IMR-90 (cell line): ENCODE data around the gene SNTG2. TPM values are rescaled to one million over a fixed set of nuclear protein-coding genes. Genes with fewer than 3 reads are reported as not detected.

Experiments
- ATAC-seq: fragments of 200-7000 bp; cut with Tn5 transposase; 2 replicates; pipeline ENCODE4 v1.9.1; 2020; ENCODE audit warnings: low read depth, mild to moderate bottlenecking, moderate library complexity
- BruUV-seq: library from RNA; stranded (reverse); fragments of 400-500 nt; replicated peaks from 2 replicates; lab custom pipeline; 2021; lab: Mats Ljungman, UMichigan
- CTCF ChIA-PET: fragments of 300-600 bp; formaldehyde crosslinking; extraction: SDS; loops from one replicate; lab custom pipeline; 2021; ENCODE audit warnings: antibody characterized with exemption; lab: Yijun Ruan, JAX
- POLR2A ChIA-PET: fragments of 300-600 bp; sonication (Branson Sonifier 250); formaldehyde crosslinking; loops from one replicate; lab custom pipeline; 2022; ENCODE audit warnings: antibody characterized with exemption; ENCODE audit not compliant: unreplicated experiment; lab: Charles Lee
- DNase-seq: peaks from one replicate; pipeline ENCODE4 v3.0.0; 2013
- H2AFZ ChIP-seq: replicated peaks from 2 replicates; pipeline ENCODE3; 2013; ENCODE audit warnings: low read length, mild to moderate bottlenecking; ENCODE audit not compliant: poor library complexity
- H2AK5ac ChIP-seq: 2 replicates; pipeline ENCODE4 v1.6.1; 2013; ENCODE audit warnings: low read depth, low read length, inconsistent platforms
- H2AK9ac ChIP-seq: replicated peaks from 2 replicates; pipeline ENCODE3; 2013; ENCODE audit warnings: mild to moderate bottlenecking, low read depth, low read length, moderate library complexity; ENCODE audit not compliant: poor library complexity
- H2BK120ac ChIP-seq: 2 replicates; pipeline ENCODE4 v1.6.1; 2013; ENCODE audit warnings: low read depth, low read length, inconsistent platforms
- H2BK15ac ChIP-seq: 3 replicates; pipeline ENCODE4 v1.6.1; 2013; ENCODE audit warnings: low read depth, low read length, inconsistent platforms
- H2BK20ac ChIP-seq: 2 replicates; pipeline ENCODE4 v1.6.1; 2013; ENCODE audit warnings: low read depth, mild to moderate bottlenecking, inconsistent platforms, low read length, moderate library complexity
- H2BK5ac ChIP-seq: 2 replicates; pipeline ENCODE4 v1.6.1; 2013; ENCODE audit warnings: mild to moderate bottlenecking, low read depth, low read length, inconsistent platforms; ENCODE audit not compliant: poor library complexity, severe bottlenecking
- H3K14ac ChIP-seq: replicated peaks from 2 replicates; pipeline ENCODE4 v1.6.1; 2013; ENCODE audit warnings: low read depth, low read length, inconsistent platforms
- H3K18ac ChIP-seq: 2 replicates; pipeline ENCODE4 v1.6.1; 2013; ENCODE audit warnings: low read depth, low read length, control low read depth
- H3K23ac ChIP-seq: 2 replicates; pipeline ENCODE4 v1.6.1; 2013; ENCODE audit warnings: low read depth, low read length, inconsistent platforms
- H3K27ac ChIP-seq: 2 replicates; pipeline ENCODE4 v1.5.1; 2013; ENCODE audit warnings: mild to moderate bottlenecking, control low read depth, low read length; ENCODE audit not compliant: insufficient read depth
- H3K27me3 ChIP-seq: 2 replicates; pipeline ENCODE4 v1.6.1; 2013; ENCODE audit warnings: low read length; ENCODE audit not compliant: control insufficient read depth, insufficient read depth
- H3K36me3 ChIP-seq: 2 replicates; pipeline ENCODE4 v1.6.1; 2013; ENCODE audit warnings: low read length, mixed read lengths; ENCODE audit not compliant: control insufficient read depth, insufficient read depth
- H3K4ac ChIP-seq: 2 replicates; pipeline ENCODE4 v1.6.1; 2013; ENCODE audit warnings: low read depth, low read length, inconsistent platforms
- H3K4me1 ChIP-seq: 2 replicates; pipeline ENCODE4 v1.6.1; 2013; ENCODE audit warnings: low read length, mixed read lengths; ENCODE audit not compliant: control insufficient read depth, insufficient read depth
- H3K4me2 ChIP-seq: 2 replicates; pipeline ENCODE4 v1.6.1; 2013; ENCODE audit warnings: low read depth, mild to moderate bottlenecking, control low read depth, low read length, moderate library complexity
- H3K4me3 ChIP-seq: 2 replicates; pipeline ENCODE4 v1.5.1; 2013; ENCODE audit warnings: low read depth, mild to moderate bottlenecking, control low read depth, low read length, moderate library complexity; ENCODE audit not compliant: insufficient read depth
- H3K56ac ChIP-seq: 2 replicates; pipeline ENCODE4 v1.6.1; 2013; ENCODE audit warnings: low read length, inconsistent platforms; ENCODE audit not compliant: insufficient read depth; ENCODE audit errors: extremely low read depth
- H3K79me1 ChIP-seq, 2 experiments: 2 replicates each; pipeline ENCODE4 v1.6.1; 2013; ENCODE audit warnings: low read length in 2 of 2, inconsistent platforms in 1 of 2, low read depth in 1 of 2
- H3K9ac ChIP-seq: 2 replicates; pipeline ENCODE4 v1.6.1; 2013; ENCODE audit warnings: low read depth, low read length, control low read depth
- H3K9me1 ChIP-seq: 2 replicates; pipeline ENCODE4 v1.6.1; 2013; ENCODE audit warnings: low read length, inconsistent platforms; ENCODE audit not compliant: insufficient read depth
- H3K9me3 ChIP-seq: 2 replicates; pipeline ENCODE4 v1.6.1; 2013; ENCODE audit warnings: low read length; ENCODE audit not compliant: control insufficient read depth, insufficient read depth
- H4K20me1 ChIP-seq: 2 replicates; pipeline ENCODE4 v1.6.1; 2013; ENCODE audit warnings: low read length, inconsistent platforms; ENCODE audit not compliant: insufficient read depth
- H4K5ac ChIP-seq: 2 replicates; pipeline ENCODE4 v1.6.1; 2013; ENCODE audit warnings: mild to moderate bottlenecking, low read depth, low read length, control low read depth
- H4K8ac ChIP-seq, 2 experiments: 2 replicates each; pipeline ENCODE4 v1.6.1; 2013; ENCODE audit warnings: low read depth in 2 of 2, low read length in 2 of 2, control low read depth in 1 of 2, inconsistent platforms in 1 of 2
- H4K91ac ChIP-seq: 2 replicates; pipeline ENCODE4 v1.6.1; 2013; ENCODE audit warnings: low read depth, low read length, inconsistent platforms; ENCODE audit not compliant: insufficient read depth
- BHLHE40 ChIP-seq: fragments of 150-350 bp; IDR thresholded peaks from 2 replicates; pipeline ENCODE4 v1.6.1; 2016; ENCODE audit warnings: mild to moderate bottlenecking, low read depth, low read length
- CEBPB ChIP-seq: IDR thresholded peaks from 2 replicates; pipeline ENCODE4 v1.6.1; 2012; ENCODE audit warnings: low read depth, low read length, improper control_type of control experiment
- CHD1 ChIP-seq: IDR thresholded peaks from 2 replicates; pipeline ENCODE4 v1.6.1; 2012; ENCODE audit warnings: low read depth, low read length, improper control_type of control experiment
- CTCF ChIP-seq: conservative IDR thresholded peaks from 2 replicates; pipeline ENCODE4 v1.5.1; 2012; ENCODE audit warnings: mild to moderate bottlenecking, low read depth, low read length, improper control_type of control experiment
- ELK1 ChIP-seq: fragments of 150-350 bp; IDR thresholded peaks from 2 replicates; pipeline ENCODE4 v1.6.1; 2016; ENCODE audit warnings: low read depth, mild to moderate bottlenecking, low read length, moderate library complexity, borderline replicate concordance
- MAFK ChIP-seq: IDR thresholded peaks from 2 replicates; pipeline ENCODE4 v1.6.1; 2012; ENCODE audit warnings: low read depth, low read length, improper control_type of control experiment
- MAZ ChIP-seq: IDR thresholded peaks from 2 replicates; pipeline ENCODE4 v1.6.1; 2012; ENCODE audit warnings: low read depth, mild to moderate bottlenecking, low read length, improper control_type of control experiment, moderate library complexity, borderline replicate concordance
- MXI1 ChIP-seq: IDR thresholded peaks from 2 replicates; pipeline ENCODE4 v1.6.1; 2012; ENCODE audit warnings: low read depth, mild to moderate bottlenecking, low read length, moderate library complexity, borderline replicate concordance
- NFE2L2 ChIP-seq: fragments of 150-350 bp; IDR thresholded peaks from 2 replicates; pipeline ENCODE4 v1.6.1; 2016; ENCODE audit warnings: low read depth, mild to moderate bottlenecking, low read length
- POLR2A ChIP-seq: IDR thresholded peaks from 2 replicates; pipeline ENCODE4 v1.6.1; 2012; ENCODE audit warnings: mild to moderate bottlenecking, low read depth, low read length
- RAD21 ChIP-seq: IDR thresholded peaks from 2 replicates; pipeline ENCODE4 v1.6.1; 2012; ENCODE audit warnings: low read length, improper control_type of control experiment
- RCOR1 ChIP-seq: IDR thresholded peaks from 2 replicates; pipeline ENCODE4 v1.6.1; 2012; ENCODE audit warnings: mild to moderate bottlenecking, low read length, improper control_type of control experiment; ENCODE audit not compliant: insufficient replicate concordance
- SMC3 ChIP-seq: fragments of 150-350 bp; IDR thresholded peaks from 2 replicates; pipeline ENCODE4 v1.6.1; 2016; ENCODE audit warnings: low read depth, mild to moderate bottlenecking, antibody characterized with exemption, low read length, moderate library complexity
- USF2 ChIP-seq: fragments of 150-350 bp; IDR thresholded peaks from 2 replicates; pipeline ENCODE4 v1.6.1; 2017; ENCODE audit warnings: mild to moderate bottlenecking, antibody characterized with exemption, low read length, low read depth
- WGBS, 2 experiments: methylation state at CpG; one replicate each; pipeline versions ENCODE4 v1.1.5 to v1.1.7; 2013; ENCODE audit warnings: missing lambda C conversion rate in 2 of 2; ENCODE audit not compliant: insufficient read length in 1 of 2; ENCODE audit errors: extremely low coverage in 2 of 2; 5-methylcytosine and 5-hydroxymethylcytosine counted together
- dilution Hi-C: fragments of 300-500 bp; cut with HindIII; formaldehyde crosslinking; loops from one replicate; pipeline ENCODE4 v1.14.3; 2018; ENCODE audit warnings: low sequenced_read_pairs; ENCODE audit not compliant: unreplicated experiment
- in situ Hi-C: fragments of 300-500 bp; cut with MboI; formaldehyde crosslinking; loops from 3 replicates; pipeline ENCODE4 v1.14.3; 2019; ENCODE audit warnings: low sequenced_read_pairs, inconsistent platforms, mixed read lengths
- intact Hi-C: fragments of 100-400 bp; cut with micrococcal nuclease; formaldehyde crosslinking; loops from 2 replicates; pipeline ENCODE4 v1.10.0; 2022
- polyA plus RNA-seq, 3 experiments: library from polyadenylated mRNA; depleted of rRNA; stranded (reverse); fragments of >200 nt; gene quantifications; 2 replicates each; pipeline ENCODE4 v1.2.3, GENCODE V29; 2012; ENCODE audit warnings: low replicate concordance in 1 of 3
- total RNA-seq: library from RNA; depleted of rRNA; stranded (reverse); fragments of >200 nt; gene quantifications from 2 replicates; pipeline ENCODE4 v1.2.3, GENCODE V29; 2012

SNTG2 gene
- total and polyA plus RNA-seq, 2 of the 4 experiments (the other 2 are of a cell fraction) = under 0.01 to 0.17 TPM

GRCh38 chr2:1099418-1099817 is 148.8 kb downstream of the SNTG2 start:
- ChIA-PET POLR2A (no interaction called here), CTCF (no interaction called here)
- TF ChIP-seq CEBPB (no peak), RCOR1 (no peak), MAZ (no peak), CHD1 (no peak), POLR2A (no peak), BHLHE40 (no peak), SMC3 (no peak), USF2 (no peak), ELK1 (no peak), NFE2L2 (no peak), MXI1 (no peak), RAD21 (no peak), CTCF (no peak), MAFK (no peak)
- H2BK15ac ChIP-seq = no peak overlapping the region
- no peak overlapping the region for H3K9ac ChIP-seq
- H2AK5ac ChIP-seq = no peak overlapping the region
- H2BK20ac ChIP-seq = no peak overlapping the region
- H3K14ac ChIP-seq = no peak overlapping the region
- no peak overlapping the region for H3K27ac ChIP-seq
- no peaks in the 10 kb centered on the region for H3K79me1 ChIP-seq
- in situ Hi-C loops (no loop called here), dilution Hi-C loops (no loop called here), intact Hi-C loops (no loop called here)
- H3K27me3 ChIP-seq = no peaks in the 10 kb centered on the region
- no peak overlapping the region for H3K4ac ChIP-seq
- H3K9me1 ChIP-seq = no peaks in the 10 kb centered on the region
- H3K36me3 ChIP-seq = no peaks in the 10 kb centered on the region
- H4K20me1 ChIP-seq = no peaks in the 10 kb centered on the region
- H4K91ac ChIP-seq = no peak overlapping the region
- no peak overlapping the region for H3K18ac ChIP-seq
- no peak for DNase-seq
- H3K4me1 ChIP-seq = no peaks in the 10 kb centered on the region
- 33% methylated on average over 1 of the region's 2 CpGs; no CpG with 5 or more reads in 1 of the 2 experiments for WGBS, 2 experiments
- no peak overlapping the region for H4K5ac ChIP-seq
- ATAC-seq = no peak
- H2AFZ ChIP-seq = no peak overlapping the region
- no peak overlapping the region for H3K23ac ChIP-seq
- H4K8ac ChIP-seq = no peak overlapping the region
- H2BK120ac ChIP-seq = no peak overlapping the region
- no TSS peak for BruUV-seq
- H3K4me2 ChIP-seq = no peak overlapping the region
- peaks cover 4% of the 10 kb centered on the region; the same call in 1 of the 2 replicates for H3K9me3 ChIP-seq
- H3K4me3 ChIP-seq = no peak overlapping the region
- no peak overlapping the region for H3K56ac ChIP-seq
- no peak overlapping the region for H2AK9ac ChIP-seq
- no peak overlapping the region for H2BK5ac ChIP-seq
